ENCODE data around the gene KRTAP10-12.

KRTAP10-12 gene

DNA sequence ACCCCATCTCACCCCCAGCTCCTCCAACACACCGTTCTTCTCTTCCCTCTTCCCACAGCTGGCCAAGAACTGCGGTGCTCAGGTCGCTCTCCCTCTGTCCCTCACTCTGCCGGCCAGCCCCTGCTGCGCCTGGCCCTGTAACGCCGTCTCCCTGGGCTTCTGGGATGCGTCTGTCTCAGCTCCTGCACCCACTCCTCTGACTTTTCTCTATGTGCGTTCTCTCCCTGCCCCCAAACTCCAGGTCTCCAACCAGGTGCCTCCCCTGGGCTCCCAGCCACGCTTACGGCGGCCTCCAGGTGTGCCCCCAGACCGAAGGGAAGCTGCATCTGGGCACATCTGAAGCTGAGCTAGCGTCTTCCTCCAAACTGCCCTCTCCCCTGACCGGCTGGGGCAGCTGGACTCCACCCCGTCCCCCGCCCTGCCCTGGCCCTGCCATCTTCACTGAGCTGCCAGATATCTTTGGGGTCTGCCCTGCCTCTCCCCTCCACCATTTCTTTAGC is 2.6 kb downstream of the KRTAP10-12 start:
- no peak for DNase-seq (ENCODE audit: extremely low read depth, insufficient read length)
- TF ChIP-seq, protein P1, sequence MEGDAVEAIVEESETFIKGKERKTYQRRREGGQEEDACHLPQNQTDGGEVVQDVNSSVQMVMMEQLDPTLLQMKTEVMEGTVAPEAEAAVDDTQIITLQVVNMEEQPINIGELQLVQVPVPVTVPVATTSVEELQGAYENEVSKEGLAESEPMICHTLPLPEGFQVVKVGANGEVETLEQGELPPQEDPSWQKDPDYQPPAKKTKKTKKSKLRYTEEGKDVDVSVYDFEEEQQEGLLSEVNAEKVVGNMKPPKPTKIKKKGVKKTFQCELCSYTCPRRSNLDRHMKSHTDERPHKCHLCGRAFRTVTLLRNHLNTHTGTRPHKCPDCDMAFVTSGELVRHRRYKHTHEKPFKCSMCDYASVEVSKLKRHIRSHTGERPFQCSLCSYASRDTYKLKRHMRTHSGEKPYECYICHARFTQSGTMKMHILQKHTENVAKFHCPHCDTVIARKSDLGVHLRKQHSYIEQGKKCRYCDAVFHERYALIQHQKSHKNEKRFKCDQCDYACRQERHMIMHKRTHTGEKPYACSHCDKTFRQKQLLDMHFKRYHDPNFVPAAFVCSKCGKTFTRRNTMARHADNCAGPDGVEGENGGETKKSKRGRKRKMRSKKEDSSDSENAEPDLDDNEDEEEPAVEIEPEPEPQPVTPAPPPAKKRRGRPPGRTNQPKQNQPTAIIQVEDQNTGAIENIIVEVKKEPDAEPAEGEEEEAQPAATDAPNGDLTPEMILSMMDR (IDR thresholded peaks at IDR 0.05; ENCODE audit: insufficient read depth, low read length, poor library complexity, severe bottlenecking), result no peak
- Histone ChIP-seq H3K4me3 (replicated peaks; ENCODE audit: low read depth, low read length) (no peak overlapping the region), H3K36me3 (ENCODE audit: control insufficient read depth, insufficient read depth, low read length) (no peaks in the 10 kb centered on the region), H3K27me3 (replicated peaks; ENCODE audit: control insufficient read depth, insufficient read depth, low read length) (peaks cover 3% of the 10 kb centered on the region; the same call in 1 of the 2 replicates)

DNA sequence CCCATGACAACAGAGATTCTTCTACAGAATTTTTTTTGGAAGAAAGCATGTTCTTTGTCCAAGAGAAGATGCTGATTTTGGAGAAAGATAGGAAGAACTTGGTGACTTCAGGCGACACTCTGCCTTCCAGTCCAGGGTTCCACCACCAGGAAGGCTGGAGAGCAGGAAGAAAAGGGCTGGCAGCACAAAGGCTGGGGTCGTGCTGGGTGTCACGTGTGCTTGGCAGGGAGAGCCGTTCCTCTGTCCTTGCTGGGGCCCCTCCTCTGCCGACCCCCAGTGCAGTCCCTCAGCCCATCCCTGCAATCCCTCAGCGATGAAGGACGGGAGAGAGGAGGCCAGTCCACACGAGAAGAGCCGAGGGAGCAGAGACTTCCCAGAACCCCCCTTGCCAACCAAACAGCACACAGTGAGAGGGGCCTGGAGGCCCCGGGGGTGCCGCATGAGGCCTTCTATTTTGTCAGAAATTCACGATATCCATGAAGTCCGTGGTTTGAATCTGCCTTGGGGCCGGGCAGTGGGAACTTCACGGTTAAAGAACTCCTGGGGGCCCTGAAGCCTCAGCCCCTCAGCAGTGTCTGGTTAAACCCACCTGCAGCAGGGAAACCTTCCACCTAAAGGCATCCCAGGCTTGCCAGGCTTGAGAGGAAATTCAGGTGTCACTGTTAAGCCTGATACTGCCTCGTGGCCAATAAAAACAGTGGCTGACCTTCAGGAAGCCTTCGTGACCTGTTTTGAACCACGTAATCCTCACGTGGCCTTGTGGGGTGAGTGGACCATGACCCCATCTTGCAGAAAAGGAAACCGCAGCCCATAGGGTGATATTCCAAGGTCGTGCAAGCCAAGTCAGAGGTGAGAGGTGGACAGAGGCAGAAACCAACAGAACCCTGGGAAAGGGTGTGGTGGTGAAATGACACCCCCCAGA is 3.4 kb downstream of the KRTAP10-12 start:
- H3K36me3 ChIP-seq (ENCODE audit: control insufficient read depth, insufficient read depth, low read length), result no peaks in the 10 kb centered on the region
- TF ChIP-seq, protein P1 (IDR thresholded peaks at IDR 0.05; ENCODE audit: insufficient read depth, low read length, poor library complexity, severe bottlenecking), result no peak
- peaks cover 3% of the 10 kb centered on the region; the same call in 1 of the 2 replicates for H3K27me3 ChIP-seq (replicated peaks; ENCODE audit: control insufficient read depth, insufficient read depth, low read length)
- DNase-seq (ENCODE audit: extremely low read depth, insufficient read length), result no peak
- no peak overlapping the region for H3K4me3 ChIP-seq (replicated peaks; ENCODE audit: low read depth, low read length)

DNA sequence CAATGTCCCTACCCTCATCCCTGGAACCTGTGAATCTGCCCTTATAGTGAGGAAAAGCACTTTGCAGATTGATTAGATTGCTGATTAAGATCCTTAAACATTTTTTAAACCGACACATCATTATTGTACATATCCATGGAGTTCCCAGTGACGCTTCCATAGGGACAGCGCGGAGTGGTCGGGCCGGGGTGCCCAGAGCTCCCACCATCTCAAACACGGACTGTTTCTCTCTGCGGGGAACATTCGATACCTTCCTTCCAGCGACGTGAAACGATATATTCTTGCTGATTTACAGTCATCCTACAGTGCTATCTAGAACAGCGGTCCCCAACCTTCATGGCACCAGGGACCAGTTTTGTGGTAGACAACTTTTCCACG is 4.0 kb downstream of the KRTAP10-12 start:
- peaks cover 3% of the 10 kb centered on the region; the same call in 1 of the 2 replicates for H3K27me3 ChIP-seq (replicated peaks; ENCODE audit: control insufficient read depth, insufficient read depth, low read length)
- TF ChIP-seq, protein P1 (IDR thresholded peaks at IDR 0.05; ENCODE audit: insufficient read depth, low read length, poor library complexity, severe bottlenecking), result no peak

DNA sequence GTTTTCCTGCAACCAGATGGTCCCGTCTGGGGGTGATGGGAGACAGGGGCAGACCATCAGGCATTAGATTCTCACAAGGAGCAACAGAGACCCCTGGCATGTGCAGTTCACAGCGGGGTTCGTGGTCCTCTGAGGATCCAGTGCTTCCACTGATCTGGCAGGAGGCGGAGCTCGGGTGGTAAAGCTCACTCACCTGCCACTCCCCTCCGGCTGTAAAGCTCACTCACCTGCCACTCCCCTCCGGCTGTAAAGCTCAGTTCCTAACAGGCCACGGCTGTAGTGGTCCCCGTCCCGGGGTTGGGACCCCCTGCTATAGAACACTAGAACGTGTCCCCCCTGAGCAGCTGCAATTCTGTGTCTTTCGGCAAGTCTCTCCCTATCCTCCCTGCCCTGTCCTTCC is 4.6 kb downstream of the KRTAP10-12 start:
- Histone ChIP-seq H3K36me3 (ENCODE audit: control insufficient read depth, insufficient read depth, low read length) (no peaks in the 10 kb centered on the region), H3K4me3 (replicated peaks; ENCODE audit: low read depth, low read length) (no peak overlapping the region), H3K27me3 (replicated peaks; ENCODE audit: control insufficient read depth, insufficient read depth, low read length) (peaks cover 3% of the 10 kb centered on the region; the same call in 1 of the 2 replicates)
- TF ChIP-seq, protein P1 (IDR thresholded peaks at IDR 0.05; ENCODE audit: insufficient read depth, low read length, poor library complexity, severe bottlenecking), result no peak
- no peak for DNase-seq (ENCODE audit: extremely low read depth, insufficient read length)

More for the DNA sequence above, 4.0 kb downstream of the KRTAP10-12 start:
- no peak for DNase-seq (ENCODE audit: extremely low read depth, insufficient read length)
- H3K4me3 ChIP-seq (replicated peaks; ENCODE audit: low read depth, low read length), result no peak overlapping the region
- no peaks in the 10 kb centered on the region for H3K36me3 ChIP-seq (ENCODE audit: control insufficient read depth, insufficient read depth, low read length)

DNA sequence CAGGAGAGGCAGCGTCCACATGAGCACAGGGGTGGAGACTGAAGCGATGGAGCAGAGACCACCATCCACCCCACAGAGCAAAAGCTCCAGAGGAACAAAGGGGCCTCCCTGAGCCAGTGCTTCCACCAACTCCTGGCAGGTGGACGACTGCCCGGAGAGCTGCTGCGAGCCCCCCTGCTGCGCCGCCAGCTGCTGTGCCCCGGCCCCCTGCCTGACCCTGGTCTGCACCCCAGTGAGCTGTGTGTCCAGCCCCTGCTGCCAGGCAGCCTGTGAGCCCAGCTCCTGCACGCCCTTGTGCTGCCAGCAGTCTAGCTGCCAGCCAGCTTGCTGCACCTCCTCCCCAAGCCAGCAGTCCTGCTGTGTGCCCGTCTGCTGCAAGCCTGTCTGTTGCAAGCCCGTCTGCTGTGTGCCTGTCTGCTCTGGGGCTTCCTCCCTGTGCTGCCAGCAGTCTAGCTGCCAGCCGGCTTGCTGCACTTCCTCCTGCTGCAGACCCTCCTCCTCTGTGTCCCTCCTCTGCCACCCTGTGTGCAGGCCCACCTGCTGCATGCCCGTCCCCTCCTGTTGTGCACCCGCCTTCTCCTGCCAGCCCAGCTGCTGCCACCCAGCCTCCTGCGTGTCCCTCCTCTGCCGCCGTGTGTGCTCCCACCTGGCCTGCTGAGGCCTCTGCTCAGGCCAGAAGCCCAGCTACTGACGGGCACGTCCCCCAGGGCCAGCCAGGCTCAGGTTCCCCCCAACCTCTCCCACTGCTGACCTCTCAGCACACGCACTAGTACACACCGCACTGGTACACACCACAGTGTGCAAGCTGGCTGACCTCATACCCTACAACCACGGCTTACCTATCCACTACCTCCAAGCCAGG is 5.4 kb downstream of the KRTAP10-12 start:
- no peaks in the 10 kb centered on the region for H3K36me3 ChIP-seq (ENCODE audit: control insufficient read depth, insufficient read depth, low read length)
- DNase-seq (ENCODE audit: extremely low read depth, insufficient read length), result no peak
- TF ChIP-seq, protein P1 (IDR thresholded peaks at IDR 0.05; ENCODE audit: insufficient read depth, low read length, poor library complexity, severe bottlenecking), result no peak
- peaks cover 3% of the 10 kb centered on the region; the same call in 1 of the 2 replicates for H3K27me3 ChIP-seq (replicated peaks; ENCODE audit: control insufficient read depth, insufficient read depth, low read length)
- no peak overlapping the region for H3K4me3 ChIP-seq (replicated peaks; ENCODE audit: low read depth, low read length)

All from GM06990 (cell line).